ENCODE data around the gene PRKRIP1. TPM values are rescaled to one million over a fixed set of nuclear protein-coding genes. Genes with fewer than 3 reads are reported as not detected.

PRKRIP1 gene
- total RNA-seq, 1 experiment from 2014 or later = 24.9 TPM

DNA sequence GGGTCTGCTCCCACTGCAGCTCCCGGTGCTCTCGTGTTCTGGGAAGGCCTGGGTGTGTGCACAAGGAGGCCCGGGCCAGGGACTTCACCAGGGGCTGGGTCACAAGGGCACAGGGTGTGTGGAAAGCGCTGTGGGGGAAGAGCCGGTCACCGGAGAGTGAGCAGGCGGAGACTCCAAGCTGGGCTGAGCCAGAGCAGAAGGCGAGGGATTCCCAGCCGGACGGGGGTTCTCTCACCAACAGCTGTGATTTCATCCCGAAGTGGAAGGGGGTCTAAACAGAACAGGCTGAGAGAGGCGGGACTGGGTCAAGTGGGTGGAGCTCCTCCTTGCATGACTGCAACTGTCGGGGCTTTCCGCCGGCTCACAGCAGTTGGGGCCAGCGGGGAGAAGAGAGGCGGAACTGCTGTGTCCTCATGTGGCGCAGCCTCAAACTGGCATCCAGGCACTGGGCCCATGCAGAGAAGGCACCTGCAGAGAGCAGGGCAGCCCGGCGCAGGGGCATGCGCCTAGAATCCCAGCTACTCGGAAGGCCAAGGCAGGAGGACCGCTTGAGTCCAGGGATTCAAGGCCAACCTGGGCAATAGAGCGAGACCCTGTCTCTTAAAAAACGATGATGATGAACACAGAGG is 29.6 kb downstream of the PRKRIP1 start:
- H3K27ac ChIP-seq (ENCODE audit: low read length) = no peak overlapping the region
- in situ Hi-C loops (cut with HindIII; ENCODE audit: low pct_unique_long_range_greater_than_20kb, low sequenced_read_pairs) (no loop called here), intact Hi-C loops (cut with micrococcal nuclease; ENCODE audit: unreplicated experiment) (no loop called here)
- no peaks in the 10 kb centered on the region for H3K9me3 ChIP-seq (ENCODE audit: control insufficient read depth, insufficient read depth, low read depth, low read length)
- ChIA-PET CTCF (no interaction called here), POLR2A (no interaction called here)
- H3K36me3 ChIP-seq (ENCODE audit: control insufficient read depth, insufficient read depth, low read length) = no peaks in the 10 kb centered on the region; the same call in 1 of the 2 replicates
- H3K27me3 ChIP-seq (ENCODE audit: control insufficient read depth, insufficient read depth, low read length) = no peaks in the 10 kb centered on the region
- H3K4me3 ChIP-seq (ENCODE audit: low read depth in 2 of 2, low read length in 2 of 2) = no peak overlapping the region
- TSS peak; percentile 72 for BruUV-seq (replicated peaks)
- H3K4me1 ChIP-seq (ENCODE audit: control insufficient read depth, insufficient read depth, low read length) = peaks cover 3% of the 10 kb centered on the region
- TF ChIP-seq, protein P1, sequence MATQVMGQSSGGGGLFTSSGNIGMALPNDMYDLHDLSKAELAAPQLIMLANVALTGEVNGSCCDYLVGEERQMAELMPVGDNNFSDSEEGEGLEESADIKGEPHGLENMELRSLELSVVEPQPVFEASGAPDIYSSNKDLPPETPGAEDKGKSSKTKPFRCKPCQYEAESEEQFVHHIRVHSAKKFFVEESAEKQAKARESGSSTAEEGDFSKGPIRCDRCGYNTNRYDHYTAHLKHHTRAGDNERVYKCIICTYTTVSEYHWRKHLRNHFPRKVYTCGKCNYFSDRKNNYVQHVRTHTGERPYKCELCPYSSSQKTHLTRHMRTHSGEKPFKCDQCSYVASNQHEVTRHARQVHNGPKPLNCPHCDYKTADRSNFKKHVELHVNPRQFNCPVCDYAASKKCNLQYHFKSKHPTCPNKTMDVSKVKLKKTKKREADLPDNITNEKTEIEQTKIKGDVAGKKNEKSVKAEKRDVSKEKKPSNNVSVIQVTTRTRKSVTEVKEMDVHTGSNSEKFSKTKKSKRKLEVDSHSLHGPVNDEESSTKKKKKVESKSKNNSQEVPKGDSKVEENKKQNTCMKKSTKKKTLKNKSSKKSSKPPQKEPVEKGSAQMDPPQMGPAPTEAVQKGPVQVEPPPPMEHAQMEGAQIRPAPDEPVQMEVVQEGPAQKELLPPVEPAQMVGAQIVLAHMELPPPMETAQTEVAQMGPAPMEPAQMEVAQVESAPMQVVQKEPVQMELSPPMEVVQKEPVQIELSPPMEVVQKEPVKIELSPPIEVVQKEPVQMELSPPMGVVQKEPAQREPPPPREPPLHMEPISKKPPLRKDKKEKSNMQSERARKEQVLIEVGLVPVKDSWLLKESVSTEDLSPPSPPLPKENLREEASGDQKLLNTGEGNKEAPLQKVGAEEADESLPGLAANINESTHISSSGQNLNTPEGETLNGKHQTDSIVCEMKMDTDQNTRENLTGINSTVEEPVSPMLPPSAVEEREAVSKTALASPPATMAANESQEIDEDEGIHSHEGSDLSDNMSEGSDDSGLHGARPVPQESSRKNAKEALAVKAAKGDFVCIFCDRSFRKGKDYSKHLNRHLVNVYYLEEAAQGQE (IDR thresholded peaks at IDR 0.05; ENCODE audit: insufficient read depth in 1 of 2, low read depth in 2 of 2, low read length in 1 of 2) = no peak
- TF ChIP-seq, protein P2, sequence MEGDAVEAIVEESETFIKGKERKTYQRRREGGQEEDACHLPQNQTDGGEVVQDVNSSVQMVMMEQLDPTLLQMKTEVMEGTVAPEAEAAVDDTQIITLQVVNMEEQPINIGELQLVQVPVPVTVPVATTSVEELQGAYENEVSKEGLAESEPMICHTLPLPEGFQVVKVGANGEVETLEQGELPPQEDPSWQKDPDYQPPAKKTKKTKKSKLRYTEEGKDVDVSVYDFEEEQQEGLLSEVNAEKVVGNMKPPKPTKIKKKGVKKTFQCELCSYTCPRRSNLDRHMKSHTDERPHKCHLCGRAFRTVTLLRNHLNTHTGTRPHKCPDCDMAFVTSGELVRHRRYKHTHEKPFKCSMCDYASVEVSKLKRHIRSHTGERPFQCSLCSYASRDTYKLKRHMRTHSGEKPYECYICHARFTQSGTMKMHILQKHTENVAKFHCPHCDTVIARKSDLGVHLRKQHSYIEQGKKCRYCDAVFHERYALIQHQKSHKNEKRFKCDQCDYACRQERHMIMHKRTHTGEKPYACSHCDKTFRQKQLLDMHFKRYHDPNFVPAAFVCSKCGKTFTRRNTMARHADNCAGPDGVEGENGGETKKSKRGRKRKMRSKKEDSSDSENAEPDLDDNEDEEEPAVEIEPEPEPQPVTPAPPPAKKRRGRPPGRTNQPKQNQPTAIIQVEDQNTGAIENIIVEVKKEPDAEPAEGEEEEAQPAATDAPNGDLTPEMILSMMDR (IDR thresholded peaks at IDR 0.05) = no peak
- TF ChIP-seq TCF7L2 (IDR thresholded peaks at IDR 0.05; ENCODE audit: low read depth, low read length) (no peak), POLR2AphosphoS5 (IDR thresholded peaks at IDR 0.05; ENCODE audit: low read depth, low read length) (no peak)
- ATAC-seq (peak; percentile 52), DNase-seq (ENCODE audit: low read depth, low spot score) (no peak)

DNA sequence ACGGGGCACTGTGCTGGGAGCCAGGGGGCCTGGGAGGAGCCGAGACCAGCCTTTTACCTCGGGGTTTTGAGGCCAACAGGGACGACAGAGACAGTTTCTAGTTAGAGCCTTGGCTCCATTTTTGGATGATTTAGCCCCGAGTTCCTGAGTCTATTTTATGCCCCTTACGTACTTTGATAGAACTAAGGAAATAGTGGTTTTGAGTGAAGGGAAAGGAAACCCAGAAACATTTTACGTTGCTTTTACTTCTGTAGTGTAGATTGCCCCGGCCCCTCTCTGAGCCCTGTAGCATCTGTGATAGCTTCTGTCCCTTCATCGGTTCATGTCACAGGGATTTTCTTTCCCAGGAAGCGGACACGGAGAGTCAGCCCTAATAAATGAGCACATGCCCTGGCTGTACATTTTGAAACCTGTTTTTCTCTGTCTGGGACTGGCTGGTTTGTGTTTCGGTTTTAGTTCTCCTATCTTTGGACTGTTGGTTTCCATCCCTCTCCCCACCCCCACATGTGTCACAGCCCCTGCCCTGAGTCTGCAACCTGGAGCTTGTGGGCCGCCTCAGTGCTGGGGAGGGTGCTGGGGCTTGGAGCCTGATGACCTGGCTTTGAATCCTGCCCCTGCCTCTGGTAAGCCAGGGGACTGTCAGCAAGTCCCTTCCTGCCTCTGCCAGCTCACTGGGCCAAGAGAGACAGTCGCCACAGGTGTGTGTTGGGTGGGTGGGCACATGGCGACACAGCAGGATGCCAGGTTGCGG is 30.3 kb downstream of the PRKRIP1 start:
- Histone ChIP-seq H3K27me3 (ENCODE audit: control insufficient read depth, insufficient read depth, low read length) (no peaks in the 10 kb centered on the region), H3K27ac (ENCODE audit: low read length) (no peak overlapping the region), H3K36me3 (ENCODE audit: control insufficient read depth, insufficient read depth, low read length) (no peaks in the 10 kb centered on the region; the same call in 1 of the 2 replicates), H3K4me3 (ENCODE audit: low read depth in 2 of 2, low read length in 2 of 2) (no peak overlapping the region), H3K4me1 (ENCODE audit: control insufficient read depth, insufficient read depth, low read length) (peaks cover 10% of the 10 kb centered on the region), H3K9me3 (ENCODE audit: control insufficient read depth, insufficient read depth, low read depth, low read length) (no peaks in the 10 kb centered on the region)
- ATAC-seq = no peak
- intact Hi-C loops (cut with micrococcal nuclease; ENCODE audit: unreplicated experiment) (no loop called here), in situ Hi-C loops (cut with HindIII; ENCODE audit: low pct_unique_long_range_greater_than_20kb, low sequenced_read_pairs) (no loop called here)
- POLR2A ChIA-PET = no interaction called here
- BruUV-seq (replicated peaks) = no TSS peak
- TF ChIP-seq SIN3A (IDR thresholded peaks at IDR 0.05; ENCODE audit: borderline replicate concordance, insufficient read depth, low read depth, low read length) = no peak
- TF ChIP-seq, protein P1 (IDR thresholded peaks at IDR 0.05; ENCODE audit: insufficient read depth in 1 of 2, low read depth in 2 of 2, low read length in 1 of 2) = no peak
- CTCF ChIA-PET = no interaction called here
- no peak for DNase-seq (ENCODE audit: low read depth, low spot score)

Measured in Panc1 (cell line).